IPS-18c (cell line): ENCODE measurements around the gene CSPG5.

ENCODE experiments used
- H3K4me3 ChIP-seq: 2 replicates; pipeline ENCODE4 v1.7.0; 2013; ENCODE audit warnings: low read depth, mild to moderate bottlenecking, low read length, moderate library complexity; ENCODE audit not compliant: insufficient read depth
- H3K9me3 ChIP-seq: one replicate; pipeline ENCODE4 v1.6.1; 2013; ENCODE audit warnings: mild to moderate bottlenecking, low read length, moderate library complexity; ENCODE audit not compliant: control insufficient read depth, insufficient read depth

CSPG5 gene, protein sequence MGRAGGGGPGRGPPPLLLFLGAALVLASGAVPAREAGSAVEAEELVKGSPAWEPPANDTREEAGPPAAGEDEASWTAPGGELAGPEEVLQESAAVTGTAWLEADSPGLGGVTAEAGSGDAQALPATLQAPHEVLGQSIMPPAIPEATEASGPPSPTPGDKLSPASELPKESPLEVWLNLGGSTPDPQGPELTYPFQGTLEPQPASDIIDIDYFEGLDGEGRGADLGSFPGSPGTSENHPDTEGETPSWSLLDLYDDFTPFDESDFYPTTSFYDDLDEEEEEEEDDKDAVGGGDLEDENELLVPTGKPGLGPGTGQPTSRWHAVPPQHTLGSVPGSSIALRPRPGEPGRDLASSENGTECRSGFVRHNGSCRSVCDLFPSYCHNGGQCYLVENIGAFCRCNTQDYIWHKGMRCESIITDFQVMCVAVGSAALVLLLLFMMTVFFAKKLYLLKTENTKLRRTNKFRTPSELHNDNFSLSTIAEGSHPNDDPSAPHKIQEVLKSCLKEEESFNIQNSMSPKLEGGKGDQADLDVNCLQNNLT

DNA sequence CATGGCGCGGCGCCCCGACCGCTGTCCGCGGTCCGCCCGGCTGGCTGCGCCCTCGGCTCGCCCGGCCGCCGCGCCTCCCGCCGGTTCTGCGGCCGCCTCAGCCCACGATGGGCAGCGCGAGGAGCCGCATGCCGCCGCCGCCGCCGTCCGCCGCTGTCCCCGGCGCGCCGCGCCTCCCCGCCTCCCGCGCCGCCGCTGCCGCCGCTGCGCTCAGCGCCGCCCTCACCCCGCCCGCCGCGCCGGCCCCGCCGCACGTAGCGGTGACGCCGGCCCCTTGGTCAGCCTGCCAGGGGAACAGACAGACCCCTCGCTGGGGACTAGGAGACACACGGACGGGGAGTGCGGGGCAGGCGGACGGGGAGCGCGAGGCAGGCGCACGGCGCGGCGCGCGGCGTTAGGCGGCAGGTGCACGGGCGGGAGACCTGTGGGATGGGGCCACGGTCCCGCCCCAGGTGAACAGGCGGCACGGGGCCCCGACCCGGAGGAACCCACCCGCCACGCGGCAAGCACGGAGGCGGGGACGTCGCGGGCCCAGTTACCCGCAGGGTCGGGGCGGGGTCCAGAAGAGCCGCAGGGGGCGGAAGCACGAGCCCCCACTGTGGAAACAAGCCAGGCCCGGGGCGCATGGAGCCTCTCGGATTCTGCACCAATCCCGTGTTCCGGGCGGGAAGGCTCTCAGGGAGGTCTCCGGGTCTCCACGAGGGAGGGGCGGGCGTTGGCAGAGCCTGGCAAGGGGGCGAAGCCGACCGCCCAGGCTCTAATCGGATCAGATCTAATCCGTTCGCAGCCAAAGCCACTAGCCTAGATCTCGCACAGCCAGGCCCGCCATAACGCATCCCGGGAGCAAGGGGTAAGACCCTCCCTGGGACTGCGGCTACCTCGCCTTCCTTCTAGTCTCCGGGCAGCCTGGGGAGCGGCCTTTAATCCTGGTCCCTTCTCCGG, at the start of gene CSPG5:
CSPG5 (minus strand) TSS at position 175 of the 942 bp plus-strand sequence; CDS start at position 3, 172 bp downstream.
- Histone ChIP-seq H3K4me3 (peak within 1 kb of the TSS; percentile 58), H3K9me3 (no peaks in the 10 kb centered on the region)

DNA sequence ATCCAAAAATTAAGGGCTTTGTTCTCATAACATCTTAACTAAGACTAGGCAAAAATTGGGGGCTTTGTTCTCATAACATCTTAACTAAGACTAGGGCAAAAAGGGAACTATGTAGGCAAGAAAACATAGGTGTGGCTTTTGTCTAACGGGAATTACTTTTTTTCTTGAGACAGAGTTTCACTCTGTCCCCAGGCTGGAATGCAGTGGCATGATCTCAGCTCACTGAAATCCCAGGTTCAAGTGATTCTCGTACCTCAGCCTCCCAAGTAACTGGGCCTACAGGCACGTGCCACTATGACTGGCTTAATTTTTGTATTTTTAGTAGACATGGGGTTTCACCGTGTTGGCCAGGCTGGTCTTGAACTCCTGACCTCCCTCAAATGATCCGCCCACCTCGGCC, 49.8 kb upstream of the CSPG5 start:
- no peak overlapping the region for H3K4me3 ChIP-seq
- no peaks in the 10 kb centered on the region for H3K9me3 ChIP-seq

DNA sequence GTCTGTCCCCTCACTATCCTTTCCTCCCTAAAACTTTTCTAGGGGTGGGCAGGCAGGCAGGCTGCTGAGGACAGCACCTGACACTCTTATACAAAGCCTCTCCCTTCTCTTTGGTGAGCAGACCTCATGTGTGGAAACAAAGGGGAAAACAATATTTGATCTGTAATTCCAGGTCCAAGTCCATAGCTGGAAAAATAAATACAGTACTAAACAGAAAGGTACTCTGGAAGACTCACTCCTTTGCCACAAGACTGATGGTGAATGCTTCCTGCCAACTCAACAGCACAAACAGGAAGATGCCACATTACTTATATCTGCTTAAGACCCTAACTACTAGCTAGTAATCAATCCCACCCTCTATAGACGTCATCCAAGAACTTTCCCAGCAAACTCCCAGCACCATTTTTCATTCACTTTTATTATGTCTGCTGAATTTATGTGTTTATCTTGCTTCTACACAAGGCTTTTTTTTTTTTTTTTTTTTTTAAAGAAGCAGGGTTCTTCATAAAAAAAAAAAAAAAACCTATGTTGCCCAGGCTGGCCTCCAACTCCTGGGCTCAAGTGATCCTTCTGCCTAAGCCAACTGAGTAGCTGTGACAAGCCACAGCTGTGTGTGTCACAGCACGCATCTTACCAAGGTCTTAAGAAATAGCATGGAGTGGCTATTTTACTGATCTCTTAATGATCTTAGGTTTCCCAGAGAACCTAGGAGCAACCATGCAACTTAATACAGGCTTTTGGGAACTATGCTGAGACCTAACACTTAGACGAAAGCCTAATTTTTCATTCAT, 44.2 kb upstream of the CSPG5 start:
- H3K9me3 ChIP-seq = no peaks in the 10 kb centered on the region
- H3K4me3 ChIP-seq = no peak overlapping the region

DNA sequence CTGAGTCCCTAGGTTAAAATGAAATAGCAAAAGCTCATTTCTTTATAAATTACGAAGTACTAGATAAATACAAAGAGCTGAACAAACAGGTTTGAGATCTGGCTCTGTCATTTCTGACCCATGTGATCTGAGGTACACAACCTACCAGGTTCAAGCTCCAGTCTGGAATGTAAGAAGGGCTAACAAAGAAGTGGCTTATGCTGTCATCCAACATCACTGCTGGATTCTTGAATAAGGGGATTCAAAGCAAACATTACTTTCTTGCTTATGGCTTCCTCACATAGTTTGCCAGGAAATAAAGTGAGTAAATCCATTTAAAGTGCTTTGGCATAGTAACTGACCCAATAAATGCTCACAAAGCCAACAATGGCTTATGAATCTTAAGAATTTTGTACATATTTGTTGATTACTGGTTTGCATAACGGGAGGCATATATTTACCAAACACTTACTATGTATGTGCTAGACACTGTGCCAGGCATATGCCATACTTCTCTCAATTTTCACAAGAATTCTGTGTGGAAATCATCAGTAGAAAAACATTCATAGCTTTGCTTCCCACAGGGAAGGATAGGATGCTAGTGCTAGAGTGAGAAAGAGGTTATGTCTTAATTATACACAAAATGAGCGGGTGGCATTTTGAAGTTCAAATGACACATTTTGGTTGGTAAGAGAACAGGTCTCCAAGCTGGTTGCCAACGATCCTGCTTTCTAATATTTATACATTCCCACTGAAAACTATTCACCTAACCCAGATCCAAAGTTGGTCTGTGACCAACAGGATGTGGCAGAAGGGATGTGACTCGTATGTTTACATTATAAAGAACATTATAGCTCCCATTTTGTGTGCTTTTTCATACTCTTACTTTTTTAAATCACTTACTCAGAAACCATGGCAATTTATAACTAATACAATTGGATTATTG, 38.7 kb upstream of the CSPG5 start:
- no peaks in the 10 kb centered on the region for H3K9me3 ChIP-seq
- H3K4me3 ChIP-seq = no peak overlapping the region

DNA sequence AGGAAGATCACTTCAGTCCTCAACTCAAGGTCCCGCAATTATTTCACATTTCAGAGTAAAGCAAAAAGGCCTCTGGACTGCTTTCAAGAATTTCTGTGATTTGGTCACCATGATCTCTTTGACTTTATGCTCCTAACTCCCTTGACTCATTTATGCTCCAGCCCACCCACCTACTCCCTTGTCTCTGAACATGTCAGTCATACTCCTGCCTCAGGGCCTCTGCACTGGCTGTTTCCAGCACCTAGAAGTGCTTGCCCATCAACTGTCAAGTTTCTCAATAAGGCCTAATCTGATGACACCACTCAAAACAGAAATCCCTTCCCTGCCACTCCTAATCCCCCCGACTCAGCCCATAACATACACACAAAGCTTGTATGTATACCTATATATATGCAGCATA, 36.1 kb upstream of the CSPG5 start:
- Histone ChIP-seq H3K9me3 (no peaks in the 10 kb centered on the region), H3K4me3 (no peak overlapping the region)

DNA sequence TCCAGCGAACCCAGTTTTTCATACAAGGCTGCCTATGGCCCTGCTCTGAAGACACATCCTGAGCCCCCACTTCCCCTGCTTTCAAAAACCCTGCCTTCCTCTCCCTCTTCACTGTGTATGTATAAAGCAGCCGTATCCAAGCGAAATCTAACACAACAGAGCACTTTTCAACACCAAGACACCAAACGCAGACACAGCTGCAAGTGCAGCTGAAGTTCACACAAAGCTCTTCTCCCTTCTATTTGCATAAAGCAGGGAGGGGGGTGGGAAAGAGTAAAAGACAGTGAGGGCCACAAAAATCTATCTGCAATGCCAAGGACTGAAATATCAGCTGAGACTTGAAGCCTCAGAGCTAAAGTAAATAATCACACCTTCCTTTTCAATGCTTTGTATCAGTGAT, 35.1 kb upstream of the CSPG5 start:
- no peak overlapping the region for H3K4me3 ChIP-seq

DNA sequence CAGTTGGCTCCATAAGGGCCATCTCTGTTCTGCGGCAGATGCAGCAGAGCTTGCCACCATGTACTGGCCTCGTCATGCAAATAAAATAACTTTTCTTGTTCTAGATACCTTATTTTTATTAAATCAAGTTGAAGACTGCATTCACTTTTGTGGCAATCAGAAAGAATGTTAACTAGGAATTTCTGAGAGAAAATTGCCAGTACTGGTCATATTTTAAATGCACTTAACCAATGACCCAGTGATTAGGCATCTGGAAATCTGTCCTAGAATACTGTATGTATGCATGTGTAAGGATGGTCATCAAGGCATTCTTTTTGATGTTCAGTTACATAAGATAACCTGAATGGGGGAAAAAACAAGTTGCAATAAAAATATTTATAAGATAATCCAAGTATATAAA, 34.2 kb upstream of the CSPG5 start:
- no peak overlapping the region for H3K4me3 ChIP-seq
- H3K9me3 ChIP-seq = no peaks in the 10 kb centered on the region

More for the DNA sequence above, 35.1 kb upstream of the CSPG5 start:
- no peaks in the 10 kb centered on the region for H3K9me3 ChIP-seq

DNA sequence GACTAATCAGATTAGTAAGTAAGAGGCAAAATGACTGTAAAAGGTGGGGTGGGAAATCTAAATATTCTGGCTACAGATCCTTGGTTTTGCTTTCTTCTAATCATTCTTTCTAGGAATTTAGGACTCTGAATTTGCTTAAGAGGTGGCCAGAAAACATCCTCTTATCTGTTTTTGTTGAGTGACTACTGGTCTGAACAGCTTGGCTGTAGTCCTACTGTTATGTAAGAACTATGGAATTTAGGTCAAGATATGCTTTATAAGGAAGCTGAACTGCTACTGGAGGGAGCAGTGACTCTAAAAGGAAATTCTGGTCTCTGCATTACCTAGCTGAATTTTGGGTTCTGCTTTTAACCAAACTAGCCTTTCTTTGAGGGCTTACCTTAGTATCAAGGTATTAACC, 33.5 kb upstream of the CSPG5 start:
- no peaks in the 10 kb centered on the region for H3K9me3 ChIP-seq
- H3K4me3 ChIP-seq = no peak overlapping the region

DNA sequence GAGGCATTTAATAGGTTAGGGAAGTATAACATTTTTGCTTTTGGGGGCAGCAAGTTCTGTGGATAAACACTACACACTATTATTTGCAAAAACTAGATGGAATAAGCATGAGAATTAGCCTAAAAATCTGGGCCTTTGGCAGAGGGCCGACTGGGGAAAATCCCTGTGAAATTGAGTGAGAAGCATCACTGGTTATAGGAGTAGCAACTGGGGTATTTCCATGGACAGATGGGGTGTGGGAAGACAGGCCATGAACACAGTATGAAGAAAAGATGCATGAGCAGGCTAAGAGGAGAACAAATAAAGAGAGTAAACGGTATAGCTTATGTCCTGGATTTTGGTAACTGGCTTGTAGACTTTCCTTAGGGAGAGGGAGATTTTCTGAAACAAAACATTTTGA, 32.9 kb upstream of the CSPG5 start:
- H3K9me3 ChIP-seq = no peaks in the 10 kb centered on the region

DNA sequence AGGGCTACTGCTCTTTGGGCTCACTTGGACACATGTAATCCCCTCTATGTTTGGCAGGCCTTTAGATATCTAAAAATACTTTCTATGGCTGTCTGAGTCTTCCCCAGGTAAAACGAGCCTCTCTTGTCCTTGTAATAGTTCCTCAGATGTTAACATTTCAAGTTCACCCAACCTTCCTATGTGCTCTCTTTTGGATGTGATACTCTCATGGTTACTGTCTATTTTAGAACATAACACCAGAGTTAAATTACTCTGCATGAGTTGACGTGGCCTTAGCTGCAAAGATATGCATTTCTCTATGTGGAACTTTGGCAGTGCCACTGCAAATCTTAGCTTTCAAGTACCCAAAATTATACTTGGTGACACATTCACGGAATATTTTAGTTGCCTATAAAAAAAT, 31.9 kb upstream of the CSPG5 start:
- no peak overlapping the region for H3K4me3 ChIP-seq

More for the DNA sequence above, 32.9 kb upstream of the CSPG5 start:
- no peak overlapping the region for H3K4me3 ChIP-seq

DNA sequence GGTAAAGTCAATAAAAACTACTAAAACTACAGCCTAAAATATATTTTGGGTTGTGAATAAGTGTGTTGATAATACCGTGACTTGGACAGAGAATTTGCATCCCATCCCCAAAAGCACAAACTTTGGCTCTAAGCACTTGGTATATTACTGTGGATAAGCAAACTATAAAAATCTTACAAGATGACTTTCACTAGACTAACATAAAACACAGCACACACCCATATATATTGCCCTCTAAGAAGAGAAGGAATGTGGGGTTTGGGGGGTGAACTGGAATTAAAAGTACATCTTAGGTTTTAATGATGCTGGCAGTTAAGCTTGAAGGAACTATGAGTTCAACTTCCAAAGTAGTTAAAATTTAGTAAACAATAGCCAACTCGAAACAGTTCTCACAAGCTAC, 28.7 kb upstream of the CSPG5 start:
- Histone ChIP-seq H3K4me3 (no peak overlapping the region), H3K9me3 (no peaks in the 10 kb centered on the region)

More for the DNA sequence above, 31.9 kb upstream of the CSPG5 start:
- H3K9me3 ChIP-seq = no peaks in the 10 kb centered on the region

DNA sequence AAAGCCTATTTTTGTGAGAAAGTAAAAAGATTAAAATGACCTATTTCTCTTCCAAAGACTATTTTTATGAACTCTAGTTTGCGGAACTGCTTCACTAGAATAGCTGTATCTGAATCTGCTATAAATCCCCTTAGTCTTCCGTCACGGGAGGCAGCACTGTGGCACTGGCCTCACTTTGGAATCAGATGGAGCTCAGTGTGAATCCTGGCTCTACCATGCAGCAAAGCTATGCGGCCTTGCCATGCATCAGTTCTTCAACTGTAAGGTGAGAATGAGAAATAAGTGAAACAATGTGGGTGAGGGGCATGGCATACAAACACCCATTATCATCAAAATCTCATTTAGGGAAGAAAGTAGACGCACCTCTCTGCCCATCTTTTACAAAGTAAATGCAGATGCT, 27.5 kb upstream of the CSPG5 start:
- no peaks in the 10 kb centered on the region for H3K9me3 ChIP-seq
- no peak overlapping the region for H3K4me3 ChIP-seq

DNA sequence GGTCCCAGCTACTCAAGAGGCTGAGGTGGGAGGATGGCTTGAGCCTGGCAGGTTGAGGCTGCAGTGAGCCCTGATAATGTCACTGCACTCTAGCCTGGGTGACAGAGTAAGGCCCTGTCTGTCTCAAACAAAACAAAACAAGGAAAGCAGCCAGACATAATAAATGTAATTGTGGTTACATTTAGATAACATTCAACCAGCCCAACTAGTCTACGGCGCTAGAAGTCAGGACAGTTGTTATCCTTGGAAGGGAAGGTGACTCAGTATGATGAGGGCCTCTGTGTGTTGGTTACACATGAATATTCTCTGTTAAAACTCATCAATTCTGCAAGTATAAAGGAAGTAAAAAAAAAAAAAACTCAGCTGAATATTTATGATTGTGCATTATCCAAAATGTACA, 27.0 kb upstream of the CSPG5 start:
- Histone ChIP-seq H3K9me3 (no peaks in the 10 kb centered on the region), H3K4me3 (no peak overlapping the region)

DNA sequence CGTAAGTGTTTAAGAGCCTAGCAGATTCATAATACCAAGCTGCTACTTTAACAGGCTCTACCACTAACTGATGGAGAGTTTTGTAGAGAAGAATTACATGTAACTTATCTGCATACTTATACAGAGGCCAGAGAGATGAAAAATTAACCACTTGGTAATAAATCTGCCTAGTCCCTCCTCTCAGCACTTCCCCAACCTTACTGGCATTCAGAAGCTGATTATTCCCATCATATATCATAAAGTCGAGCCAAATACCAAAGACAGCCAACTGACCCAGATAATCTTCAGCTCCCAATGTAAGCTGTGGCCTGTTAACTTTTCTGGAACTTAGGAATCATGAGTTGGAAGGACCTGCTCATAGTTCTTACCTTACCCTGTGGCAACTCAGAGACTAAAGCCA, 25.5 kb upstream of the CSPG5 start:
- Histone ChIP-seq H3K9me3 (no peaks in the 10 kb centered on the region), H3K4me3 (no peak overlapping the region)

DNA sequence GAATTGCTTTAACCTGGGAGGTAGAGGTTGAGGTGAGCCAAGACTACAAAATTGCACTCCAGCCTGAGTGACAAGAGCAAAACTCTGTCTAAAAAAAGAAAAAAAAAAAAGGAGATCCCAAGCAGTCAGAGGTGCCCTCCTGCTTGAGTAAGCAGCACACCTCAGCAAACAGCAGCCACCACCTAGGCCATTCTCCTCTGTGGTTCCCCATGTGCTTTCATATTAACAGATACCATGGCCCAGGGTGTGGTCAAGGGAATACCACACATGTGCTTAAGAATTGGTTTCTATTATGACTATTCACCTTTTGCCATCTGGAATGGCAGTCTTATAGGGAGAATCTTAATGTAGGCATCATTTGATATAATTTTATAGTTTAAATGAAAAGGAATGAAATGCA, 24.7 kb upstream of the CSPG5 start:
- Histone ChIP-seq H3K4me3 (no peak overlapping the region), H3K9me3 (no peaks in the 10 kb centered on the region)

DNA sequence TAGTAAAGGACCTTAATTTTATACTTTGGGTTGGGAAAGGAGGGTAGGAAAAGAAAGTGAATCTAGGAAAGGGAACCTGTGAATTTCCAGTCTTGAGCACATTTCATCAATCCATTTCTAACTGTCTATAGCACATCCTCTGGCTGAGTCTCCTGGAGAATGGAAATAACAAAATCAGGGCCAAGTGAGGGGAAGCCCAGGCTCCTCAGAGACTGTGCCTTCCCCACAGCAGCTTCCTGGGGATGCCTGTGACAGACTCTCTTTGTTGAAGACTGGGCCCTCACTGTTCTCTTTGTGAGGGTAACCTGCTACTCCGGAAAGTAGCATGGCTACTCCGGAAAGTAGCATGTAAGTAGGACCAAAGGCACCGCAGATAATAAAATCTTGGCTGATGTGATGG, 22.6 kb upstream of the CSPG5 start:
- H3K9me3 ChIP-seq = no peaks in the 10 kb centered on the region
- no peak overlapping the region for H3K4me3 ChIP-seq
